ENCODE data around the gene GNPNAT1. TPM values are rescaled to one million over a fixed set of nuclear protein-coding genes. Genes with fewer than 3 reads are reported as not detected.
"Not testable (repeated sequence)": the region's sequence is repeated elsewhere in the genome, so short reads cannot be mapped to it uniquely, and the experiment has no call there.

The GNPNAT1 gene
- total RNA-seq, 1 experiment from 2014 or later = 45.2 TPM

DNA sequence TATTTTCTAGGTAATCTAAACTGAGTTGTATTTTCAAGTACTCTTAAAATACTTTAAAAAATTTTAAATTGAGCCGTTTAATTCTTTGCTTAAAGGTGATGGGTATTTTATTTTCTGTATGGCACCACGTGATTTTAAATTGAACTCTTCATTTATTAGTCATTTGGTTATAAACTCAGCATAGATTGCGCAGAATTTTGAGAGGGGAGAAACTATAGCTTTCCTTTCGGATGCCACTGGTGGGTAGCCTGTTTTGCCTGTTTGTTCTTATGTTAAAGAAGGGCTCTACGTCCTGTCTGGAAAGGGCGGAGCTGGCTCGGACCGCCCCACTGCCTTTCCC, 61.9 kb downstream of the GNPNAT1 start:
- H3K9me3 ChIP-seq (ENCODE audit: insufficient read depth, low read depth) = no peaks in the 10 kb centered on the region
- 0 out of 2 replicates have a peak, but pooled peaks cover 10% of the 10 kb centered on the region for H3K36me3 ChIP-seq (ENCODE audit: low read depth)
- H2AFZ ChIP-seq = no peak overlapping the region
- H3K27ac ChIP-seq = peak overlapping the region; percentile 25
- CTCF ChIA-PET = no interaction called here
- TF ChIP-seq, protein P1, sequence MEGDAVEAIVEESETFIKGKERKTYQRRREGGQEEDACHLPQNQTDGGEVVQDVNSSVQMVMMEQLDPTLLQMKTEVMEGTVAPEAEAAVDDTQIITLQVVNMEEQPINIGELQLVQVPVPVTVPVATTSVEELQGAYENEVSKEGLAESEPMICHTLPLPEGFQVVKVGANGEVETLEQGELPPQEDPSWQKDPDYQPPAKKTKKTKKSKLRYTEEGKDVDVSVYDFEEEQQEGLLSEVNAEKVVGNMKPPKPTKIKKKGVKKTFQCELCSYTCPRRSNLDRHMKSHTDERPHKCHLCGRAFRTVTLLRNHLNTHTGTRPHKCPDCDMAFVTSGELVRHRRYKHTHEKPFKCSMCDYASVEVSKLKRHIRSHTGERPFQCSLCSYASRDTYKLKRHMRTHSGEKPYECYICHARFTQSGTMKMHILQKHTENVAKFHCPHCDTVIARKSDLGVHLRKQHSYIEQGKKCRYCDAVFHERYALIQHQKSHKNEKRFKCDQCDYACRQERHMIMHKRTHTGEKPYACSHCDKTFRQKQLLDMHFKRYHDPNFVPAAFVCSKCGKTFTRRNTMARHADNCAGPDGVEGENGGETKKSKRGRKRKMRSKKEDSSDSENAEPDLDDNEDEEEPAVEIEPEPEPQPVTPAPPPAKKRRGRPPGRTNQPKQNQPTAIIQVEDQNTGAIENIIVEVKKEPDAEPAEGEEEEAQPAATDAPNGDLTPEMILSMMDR (conservative IDR thresholded peaks at IDR 0.05) = no peak
- no peak for TF ChIP-seq EZH2 (IDR thresholded peaks at IDR 0.05; ENCODE audit: low read depth)
- peaks cover 26% of the 10 kb centered on the region for H3F3A ChIP-seq (ENCODE audit: insufficient read depth, low read depth)
- POLR2A ChIA-PET (ENCODE audit: unreplicated experiment) = interaction anchor here (0.5 to 0.9 kb wide), 6 partner anchors 14 to 555 kb away, joined by 3 to 5 read pairs (median 4); partner anchors contain the start of gene ERO1A
- no peaks in the 10 kb centered on the region for H3K27me3 ChIP-seq (ENCODE audit: insufficient read depth, low read depth)
- H3K9me2 ChIP-seq (ENCODE audit: insufficient read depth) = no peaks in the 10 kb centered on the region
- H3K4me2 ChIP-seq = peak overlapping the region; percentile 86
- intact Hi-C loops (cut with micrococcal nuclease; ENCODE audit: unreplicated experiment) = loop anchor here (1.0 to 5.0 kb wide), 3 partner anchors 22 to 233 kb away; partner anchors contain the start of genes GNPNAT1 and PSMC6
- BruUV-seq (replicated peaks) = no TSS peak
- peaks cover 16% of the 10 kb centered on the region for H3K79me2 ChIP-seq (ENCODE audit: low read depth)
- peak overlapping the region; percentile 49; the same call in 1 of the 2 replicates for H3K4me3 ChIP-seq
- no peak for DNase-seq
- H4K20me1 ChIP-seq (ENCODE audit: insufficient read depth) = peaks cover 4% of the 10 kb centered on the region
- H3K4me1 ChIP-seq (replicated peaks; ENCODE audit: insufficient read depth) = peaks cover 6% of the 10 kb centered on the region; the same call in 1 of the 2 replicates

DNA sequence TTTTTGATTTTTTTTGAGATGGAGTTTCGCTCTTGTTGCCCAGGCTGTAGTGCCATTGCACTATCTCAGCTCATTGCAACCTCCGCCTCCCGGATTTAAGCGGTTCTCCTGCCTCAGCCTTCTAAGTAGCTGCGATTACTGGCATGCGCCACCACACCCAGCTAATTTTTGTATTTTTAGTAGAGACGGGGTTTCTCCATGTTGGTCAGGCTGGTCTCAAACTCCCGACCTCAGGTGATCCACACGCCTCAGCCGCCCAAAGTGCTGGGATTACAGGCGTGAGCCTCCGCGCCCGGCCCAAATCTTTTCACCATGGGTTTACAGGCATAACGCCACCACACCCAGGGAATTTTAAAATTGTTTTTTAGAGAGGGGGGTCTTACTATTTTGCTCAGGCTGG, 62.4 kb downstream of the GNPNAT1 start:
- H3K4me3 ChIP-seq; BruUV-seq (replicated peaks); DNase-seq; H2AFZ ChIP-seq; H4K20me1 ChIP-seq (ENCODE audit: insufficient read depth); H3K27me3 ChIP-seq (ENCODE audit: insufficient read depth, low read depth); H3K9me3 ChIP-seq (ENCODE audit: insufficient read depth, low read depth); H3K4me1 ChIP-seq (replicated peaks; ENCODE audit: insufficient read depth); H3K9me2 ChIP-seq (ENCODE audit: insufficient read depth); CTCF ChIA-PET; H3K36me3 ChIP-seq (ENCODE audit: low read depth): not testable (repeated sequence)
- Histone ChIP-seq H3F3A (ENCODE audit: insufficient read depth, low read depth) (peaks cover 26% of the 10 kb centered on the region), H3K79me2 (ENCODE audit: low read depth) (peaks cover 16% of the 10 kb centered on the region), H3K27ac (peak overlapping the region; percentile 25; the same call in 1 of the 2 replicates), H3K4me2 (peak overlapping the region; percentile 86)
- intact Hi-C loops (cut with micrococcal nuclease; ENCODE audit: unreplicated experiment) = loop anchor here (1.0 to 5.0 kb wide), 3 partner anchors 22 to 233 kb away; partner anchors contain the start of genes GNPNAT1 and PSMC6
- POLR2A ChIA-PET (ENCODE audit: unreplicated experiment) = interaction anchor here (0.7 to 0.9 kb wide), 2 partner anchors 33 to 57 kb away, joined by 4 to 5 read pairs; partner anchors contain the start of gene ERO1A

DNA sequence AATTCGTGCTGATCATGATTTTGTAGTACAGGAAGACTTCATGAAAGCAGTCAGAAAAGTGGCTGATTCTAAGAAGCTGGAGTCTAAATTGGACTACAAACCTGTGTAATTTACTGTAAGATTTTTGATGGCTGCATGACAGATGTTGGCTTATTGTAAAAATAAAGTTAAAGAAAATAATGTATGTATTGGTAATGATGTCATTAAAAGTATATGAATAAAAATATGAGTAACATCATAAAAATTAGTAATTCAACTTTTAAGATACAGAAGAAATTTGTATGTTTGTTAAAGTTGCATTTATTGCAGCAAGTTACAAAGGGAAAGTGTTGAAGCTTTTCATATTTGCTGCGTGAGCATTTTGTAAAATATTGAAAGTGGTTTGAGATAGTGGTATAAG, 63.9 kb downstream of the GNPNAT1 start:
- H3K9me3 ChIP-seq (ENCODE audit: insufficient read depth, low read depth); H3K4me3 ChIP-seq; BruUV-seq (replicated peaks); H3K36me3 ChIP-seq (ENCODE audit: low read depth); H3K27ac ChIP-seq; CTCF ChIA-PET; H3K9me2 ChIP-seq (ENCODE audit: insufficient read depth); H3K4me2 ChIP-seq; H4K20me1 ChIP-seq (ENCODE audit: insufficient read depth); H2AFZ ChIP-seq; H3K27me3 ChIP-seq (ENCODE audit: insufficient read depth, low read depth); H3K4me1 ChIP-seq (replicated peaks; ENCODE audit: insufficient read depth); DNase-seq: not testable (repeated sequence)
- intact Hi-C loops (cut with micrococcal nuclease; ENCODE audit: unreplicated experiment) = loop anchor here (5.0 kb wide), 1 partner anchor 235 kb away; no protein-coding TSS in a partner anchor
- H3F3A ChIP-seq (ENCODE audit: insufficient read depth, low read depth) = peaks cover 26% of the 10 kb centered on the region
- POLR2A ChIA-PET (ENCODE audit: unreplicated experiment) = interaction anchor here (0.8 kb wide), 1 partner anchor 54 kb away, joined by 11 read pairs; no protein-coding TSS in a partner anchor
- peaks cover 16% of the 10 kb centered on the region for H3K79me2 ChIP-seq (ENCODE audit: low read depth)

Other genes starting within 250 kb of the GNPNAT1 start
- gene TXNDC16, start 239.1 kb downstream of the GNPNAT1 start, total RNA-seq (2021) = 5.7 and 7.9 TPM in 2 replicates
- gene GPR137C, start 238.8 kb downstream of the GNPNAT1 start, total RNA-seq (2021) = 1.1 and 1.2 TPM in 2 replicates
- 83.6 and 83.9 TPM in 2 replicates for gene ERO1A, start 96.0 kb downstream of the GNPNAT1 start, total RNA-seq (2021)
- 83.0 and 96.5 TPM in 2 replicates for gene PSMC6, start 84.4 kb downstream of the GNPNAT1 start, total RNA-seq (2021)
- 7.0 and 10.8 TPM in 2 replicates for gene STYX, start 61.4 kb downstream of the GNPNAT1 start, total RNA-seq (2021)
- 9.0 and 9.7 TPM in 2 replicates for gene FERMT2, start 159.4 kb upstream of the GNPNAT1 start, total RNA-seq (2021)

All from PC-9 (cell line).